A549 (cell line): Measurements from ENCODE around the gene DTNB. TPM values are rescaled to one million over a fixed set of nuclear protein-coding genes. Genes with fewer than 3 reads are reported as not detected.

Source experiments
- ATAC-seq, 2 experiments: fragments of 200-7000 bp in 1 of 2; fragments of >200 bp in 1 of 2; cut with Nextera tagmentation in 1 of 2; cut with Tn5 transposase in 1 of 2; 3 replicates each; pipeline versions ENCODE4 v1.8.0 to v1.9.1; 2018 to 2020; ENCODE audit warnings: mild to moderate bottlenecking in 1 of 2, moderate library complexity in 1 of 2
- CTCF ChIA-PET: fragments of 300-600 bp; sonication (Branson Sonifier 250); formaldehyde crosslinking; extraction: SDS; loops from one replicate; lab custom pipeline; 2021; ENCODE audit warnings: antibody characterized with exemption, inconsistent platforms; lab: Yijun Ruan, JAX
- POLR2A ChIA-PET: fragments of 350-600 bp; formaldehyde crosslinking; extraction: SDS; loops from one replicate; lab custom pipeline; 2021; ENCODE audit warnings: antibody characterized with exemption, inconsistent platforms; lab: Yijun Ruan, JAX
- DNase-seq, 2 experiments: peaks; one replicate each; pipeline versions ENCODE4 v3.0.0 to v3.0.0-alpha.2; 2011 to 2016; ENCODE audit warnings: low read depth in 1 of 2, low spot score in 1 of 2
- FAIRE-seq: peaks from 2 replicates; lab custom pipeline; 2011; peaks lifted over from hg19 to GRCh38; lab: Jason Lieb, UNC
- H3K27ac ChIP-seq, 2 experiments: fragments of >200 bp; sonication (Bioruptor Twin); formaldehyde crosslinking; 3 replicates each; pipeline ENCODE4 v1.5.1; 2016 to 2017
- H3K4me1 ChIP-seq: fragments of >200 bp; sonication (Bioruptor Twin); formaldehyde crosslinking; 3 replicates; pipeline ENCODE4 v1.6.1; 2016
- H3K4me2 ChIP-seq: fragments of >200 bp; sonication (Bioruptor Twin); formaldehyde crosslinking; 3 replicates; pipeline ENCODE4 v1.6.1; 2016
- H3K4me3 ChIP-seq: fragments of >200 bp; sonication (Bioruptor Twin); formaldehyde crosslinking; 3 replicates; pipeline ENCODE4 v1.5.1; 2016
- H3K9me3 ChIP-seq: fragments of >200 bp; sonication (Bioruptor Twin); formaldehyde crosslinking; 3 replicates; pipeline ENCODE4 v1.6.1; 2016
- ATOH8 ChIP-seq: fragments of 250-450 bp; sonication (Bioruptor Pico); IDR thresholded peaks from 2 replicates; pipeline ENCODE4 v1.5.0; 2020; ENCODE audit warnings: low read depth, mild to moderate bottlenecking, moderate library complexity
- CTCF ChIP-seq: fragments of >200 bp; sonication (Bioruptor Twin); formaldehyde crosslinking; IDR thresholded peaks from 3 replicates; pipeline ENCODE4 v1.5.1; 2016
- EHF ChIP-seq: fragments of 250-450 bp; sonication (Bioruptor Pico); IDR thresholded peaks from 2 replicates; pipeline ENCODE4 v1.5.0; 2020; ENCODE audit warnings: mild to moderate bottlenecking
- EHMT2 ChIP-seq: fragments of 200-600 bp; sonication (generic); IDR thresholded peaks from 2 replicates; pipeline ENCODE4 v1.6.1; 2016; ENCODE audit warnings: antibody characterized with exemption, low read depth, mild to moderate bottlenecking, moderate library complexity
- EP300 ChIP-seq, 2 experiments: fragments of >200 bp; sonication (Bioruptor Twin); formaldehyde crosslinking; IDR thresholded peaks; 2 replicates in 1 of 2; 3 replicates in 1 of 2; pipeline ENCODE4 v1.6.1; 2016 to 2017
- ESRRA ChIP-seq: fragments of 150-350 bp; IDR thresholded peaks from 2 replicates; pipeline ENCODE4 v1.6.1; 2014; ENCODE audit warnings: mild to moderate bottlenecking, low read length, borderline replicate concordance
- FOSL2 ChIP-seq, 2 experiments: fragments of 450-650 bp in 1 of 2; fragments of >200 bp in 1 of 2; sonication (Bioruptor Twin) in 1 of 2; formaldehyde crosslinking; IDR thresholded peaks; 2 replicates each; pipeline versions ENCODE4 v1.5.0 to v1.6.1; 2016 to 2020; ENCODE audit warnings: mild to moderate bottlenecking in 1 of 2, moderate library complexity in 1 of 2
- FOXS1 ChIP-seq: fragments of 250-450 bp; sonication (Bioruptor Pico); IDR thresholded peaks from 2 replicates; pipeline ENCODE4 v1.5.0; 2020; ENCODE audit warnings: mild to moderate bottlenecking, moderate library complexity
- HDAC2 ChIP-seq: fragments of 200-600 bp; sonication (generic); IDR thresholded peaks from 2 replicates; pipeline ENCODE4 v1.6.1; 2016
- HOXB5 ChIP-seq: fragments of 250-450 bp; sonication (Bioruptor Pico); IDR thresholded peaks from 2 replicates; pipeline ENCODE4 v1.5.0; 2020; ENCODE audit warnings: mild to moderate bottlenecking, moderate library complexity
- JUNB ChIP-seq: fragments of >200 bp; sonication (Bioruptor Twin); formaldehyde crosslinking; IDR thresholded peaks from 2 replicates; pipeline ENCODE4 v1.6.1; 2016
- MAFK ChIP-seq: fragments of 450-650 bp; IDR thresholded peaks from 2 replicates; pipeline ENCODE4 v1.6.1; 2014; ENCODE audit not compliant: partially characterized antibody
- MYC ChIP-seq: IDR thresholded peaks from 2 replicates; pipeline ENCODE4 v1.6.1; 2012; ENCODE audit warnings: mild to moderate bottlenecking, inconsistent platforms, low read length, improper control_type of control experiment, borderline replicate concordance
- NFE2L2 ChIP-seq: fragments of 150-350 bp; conservative IDR thresholded peaks from 2 replicates; pipeline ENCODE4 v1.6.1; 2014; ENCODE audit warnings: low read length
- NPAS2 ChIP-seq: fragments of 250-450 bp; sonication (Bioruptor Pico); IDR thresholded peaks from 2 replicates; pipeline ENCODE4 v1.8.0; 2022; ENCODE audit warnings: mild to moderate bottlenecking, moderate library complexity, borderline replicate concordance
- NR3C1 ChIP-seq: fragments of >200 bp; sonication (Bioruptor Twin); formaldehyde crosslinking; IDR thresholded peaks from 3 replicates; pipeline ENCODE4 v1.6.1; 2017
- PHF8 ChIP-seq: fragments of 200-600 bp; sonication (generic); IDR thresholded peaks from 2 replicates; pipeline ENCODE4 v1.6.1; 2016; ENCODE audit warnings: low read depth, mild to moderate bottlenecking, antibody characterized with exemption, moderate library complexity, borderline replicate concordance
- RAD21 ChIP-seq, 2 experiments: fragments of >200 bp in 1 of 2; sonication (Bioruptor Twin) in 1 of 2; formaldehyde crosslinking in 1 of 2; IDR thresholded peaks in 1 of 2; conservative IDR thresholded peaks in 1 of 2; 2 replicates in 1 of 2; 3 replicates in 1 of 2; pipeline ENCODE4 v1.6.1; 2012 to 2018; ENCODE audit warnings: inconsistent platforms in 1 of 2
- RARB ChIP-seq: fragments of 250-450 bp; sonication (Bioruptor Pico); IDR thresholded peaks from 2 replicates; pipeline ENCODE4 v1.8.0; 2021; ENCODE audit warnings: mild to moderate bottlenecking, moderate library complexity
- RNF2 ChIP-seq: fragments of 200-600 bp; sonication (generic); IDR thresholded peaks from 2 replicates; pipeline ENCODE4 v1.6.1; 2016; ENCODE audit warnings: low read depth, mild to moderate bottlenecking, antibody characterized with exemption, moderate library complexity, borderline replicate concordance
- TP53 ChIP-seq: fragments of 250-450 bp; sonication (Bioruptor Pico); IDR thresholded peaks from 2 replicates; pipeline ENCODE4 v1.5.0; 2021; ENCODE audit warnings: mild to moderate bottlenecking, moderate library complexity
- ZC3H11A ChIP-seq: fragments of 450-650 bp; IDR thresholded peaks from 2 replicates; pipeline ENCODE4 v1.6.1; 2014; ENCODE audit warnings: antibody characterized with exemption, mild to moderate bottlenecking
- ZNF302 ChIP-seq: fragments of 250-450 bp; sonication (Bioruptor Pico); IDR thresholded peaks from 2 replicates; pipeline ENCODE4 v1.9.0; 2021; ENCODE audit warnings: inconsistent platforms, mild to moderate bottlenecking, moderate library complexity
- ZSCAN20 ChIP-seq: fragments of 250-450 bp; sonication (Bioruptor Pico); IDR thresholded peaks from 2 replicates; pipeline ENCODE4 v1.8.0; 2022; ENCODE audit warnings: mild to moderate bottlenecking, moderate library complexity
- WGBS: methylation state at CpG from one replicate; pipeline ENCODE4 v1.1.6; 2017; ENCODE audit errors: missing lambda C conversion rate; 5-methylcytosine and 5-hydroxymethylcytosine counted together
- polyA plus RNA-seq, 4 experiments: library from polyadenylated mRNA; depleted of rRNA in 3 of 4; stranded (reverse); fragments of >200 nt; fragmentation: RNase III in 1 of 4; extraction: RNeasy Plus Mini Kit Qiagen cat#74134 plus additional on column Dnase treatment in 1 of 4; gene quantifications; 2 replicates in 3 of 4; 3 replicates in 1 of 4; pipeline ENCODE4 v1.2.3, GENCODE V29; 2011 to 2017
- TF ChIP-seq, protein P1 (sequence below): IDR thresholded peaks from 2 replicates; pipeline ENCODE4 v1.6.1; 2012
- TF ChIP-seq, protein P2 (sequence below): fragments of 200-600 bp; sonication (generic); IDR thresholded peaks from 2 replicates; pipeline ENCODE4 v1.6.1; 2016; ENCODE audit warnings: antibody characterized with exemption, mild to moderate bottlenecking, moderate library complexity

The DTNB gene
- polyA plus RNA-seq, 2 of the 4 experiments (the other 2 are of a cell fraction) = 11.2 to 32.6 TPM

DNA sequence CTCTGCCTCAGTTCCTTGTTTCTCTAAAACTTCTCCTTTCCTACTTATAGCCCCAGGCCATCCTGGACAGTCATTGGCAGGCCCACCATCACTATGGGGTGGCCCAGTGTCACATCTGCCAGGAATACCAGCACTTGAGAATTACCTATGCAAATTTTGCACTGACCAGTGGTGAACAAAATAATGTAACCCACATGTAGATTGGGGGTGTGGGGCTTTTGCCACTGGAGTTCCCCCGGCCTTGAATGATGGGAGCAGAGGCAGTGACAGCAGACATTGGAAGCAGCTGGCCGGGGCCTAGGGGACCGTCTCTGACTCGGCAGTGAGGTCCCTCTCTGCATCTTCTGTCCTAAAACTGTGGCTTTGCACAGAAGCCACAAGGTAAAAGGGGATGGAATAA, 306.7 kb downstream of the DTNB start:
- WGBS = 93% methylated on average over 4 of the region's 4 CpGs
- FAIRE-seq = no peak
- no peak for ATAC-seq
- Histone ChIP-seq H3K4me2 (no peak overlapping the region), H3K4me3 (no peak overlapping the region), H3K4me1 (peaks cover 5% of the 10 kb centered on the region; the same call in 2 of the 3 replicates), H3K27ac (no peak overlapping the region), H3K9me3 (no peaks in the 10 kb centered on the region)
- CTCF ChIA-PET = interaction anchor here (1.6 to 3.0 kb wide), 3 partner anchors 8 to 23 kb away, joined by 5 to 45 read pairs (median 18); no protein-coding TSS in a partner anchor
- no peak for DNase-seq
- POLR2A ChIA-PET = no interaction called here
- TF ChIP-seq EP300 (IDR thresholded peaks at IDR 0.05) = no peak
- TF ChIP-seq JUNB = no peak
- no peak for TF ChIP-seq MYC
- no peak for TF ChIP-seq HDAC2
- TF ChIP-seq ZC3H11A = no peak
- no peak for TF ChIP-seq HOXB5 (CRISPR knock-in tag)
- TF ChIP-seq, protein P1, sequence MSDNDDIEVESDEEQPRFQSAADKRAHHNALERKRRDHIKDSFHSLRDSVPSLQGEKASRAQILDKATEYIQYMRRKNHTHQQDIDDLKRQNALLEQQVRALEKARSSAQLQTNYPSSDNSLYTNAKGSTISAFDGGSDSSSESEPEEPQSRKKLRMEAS = no peak
- TF ChIP-seq ESRRA = no peak
- TF ChIP-seq RARB (CRISPR knock-in tag) = no peak
- no peak for TF ChIP-seq MAFK
- no peak for TF ChIP-seq PHF8
- TF ChIP-seq CTCF = no peak
- no peak for TF ChIP-seq FOSL2 (IDR thresholded peaks at IDR 0.05)
- TF ChIP-seq FOSL2 (CRISPR knock-in tag; IDR thresholded peaks at IDR 0.05) = no peak
- TF ChIP-seq, protein P2, sequence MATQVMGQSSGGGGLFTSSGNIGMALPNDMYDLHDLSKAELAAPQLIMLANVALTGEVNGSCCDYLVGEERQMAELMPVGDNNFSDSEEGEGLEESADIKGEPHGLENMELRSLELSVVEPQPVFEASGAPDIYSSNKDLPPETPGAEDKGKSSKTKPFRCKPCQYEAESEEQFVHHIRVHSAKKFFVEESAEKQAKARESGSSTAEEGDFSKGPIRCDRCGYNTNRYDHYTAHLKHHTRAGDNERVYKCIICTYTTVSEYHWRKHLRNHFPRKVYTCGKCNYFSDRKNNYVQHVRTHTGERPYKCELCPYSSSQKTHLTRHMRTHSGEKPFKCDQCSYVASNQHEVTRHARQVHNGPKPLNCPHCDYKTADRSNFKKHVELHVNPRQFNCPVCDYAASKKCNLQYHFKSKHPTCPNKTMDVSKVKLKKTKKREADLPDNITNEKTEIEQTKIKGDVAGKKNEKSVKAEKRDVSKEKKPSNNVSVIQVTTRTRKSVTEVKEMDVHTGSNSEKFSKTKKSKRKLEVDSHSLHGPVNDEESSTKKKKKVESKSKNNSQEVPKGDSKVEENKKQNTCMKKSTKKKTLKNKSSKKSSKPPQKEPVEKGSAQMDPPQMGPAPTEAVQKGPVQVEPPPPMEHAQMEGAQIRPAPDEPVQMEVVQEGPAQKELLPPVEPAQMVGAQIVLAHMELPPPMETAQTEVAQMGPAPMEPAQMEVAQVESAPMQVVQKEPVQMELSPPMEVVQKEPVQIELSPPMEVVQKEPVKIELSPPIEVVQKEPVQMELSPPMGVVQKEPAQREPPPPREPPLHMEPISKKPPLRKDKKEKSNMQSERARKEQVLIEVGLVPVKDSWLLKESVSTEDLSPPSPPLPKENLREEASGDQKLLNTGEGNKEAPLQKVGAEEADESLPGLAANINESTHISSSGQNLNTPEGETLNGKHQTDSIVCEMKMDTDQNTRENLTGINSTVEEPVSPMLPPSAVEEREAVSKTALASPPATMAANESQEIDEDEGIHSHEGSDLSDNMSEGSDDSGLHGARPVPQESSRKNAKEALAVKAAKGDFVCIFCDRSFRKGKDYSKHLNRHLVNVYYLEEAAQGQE = no peak
- TF ChIP-seq, all 56 proteins: peak for 0

DNA sequence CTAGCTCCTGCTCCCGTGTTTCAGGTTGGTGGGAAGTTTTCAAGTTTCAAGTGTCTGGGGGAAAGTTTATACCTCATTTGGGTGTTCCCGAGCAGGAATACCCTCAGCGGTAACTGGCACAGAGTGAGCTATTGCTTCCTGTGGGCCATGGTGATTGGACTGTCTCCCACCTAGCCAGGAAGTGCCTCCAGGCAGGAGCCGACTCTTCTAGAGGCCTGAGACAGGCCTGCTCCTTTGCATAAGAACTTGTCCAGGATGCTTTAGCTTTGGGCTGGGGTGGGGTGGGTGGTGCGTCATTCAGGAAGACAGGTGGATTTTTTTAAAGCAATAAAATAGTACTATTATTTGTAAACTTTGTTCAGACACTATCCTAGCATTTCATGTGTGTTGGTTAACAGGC, 308.1 kb downstream of the DTNB start:
- no peak overlapping the region for H3K27ac ChIP-seq
- DNase-seq (no peak), FAIRE-seq (no peak), ATAC-seq (no peak)
- H3K9me3 ChIP-seq = no peaks in the 10 kb centered on the region
- ChIA-PET POLR2A (interaction anchor here (0.7 kb wide), 1 partner anchor 324 kb away, joined by 3 read pairs; no protein-coding TSS in a partner anchor), CTCF (interaction anchor here (1.0 to 3.0 kb wide), 6 partner anchors 10 to 156 kb away, joined by 3 to 45 read pairs (median 4); no protein-coding TSS in a partner anchor)
- peaks cover 7% of the 10 kb centered on the region; the same call in 2 of the 3 replicates for H3K4me1 ChIP-seq
- H3K4me2 ChIP-seq = no peak overlapping the region
- H3K4me3 ChIP-seq = no peak overlapping the region
- 63% methylated on average over 5 of the region's 5 CpGs for WGBS
- TF ChIP-seq NR3C1 = no peak
- TF ChIP-seq FOSL2 (IDR thresholded peaks at IDR 0.05) = no peak
- no peak for TF ChIP-seq FOSL2 (CRISPR knock-in tag; IDR thresholded peaks at IDR 0.05)
- TF ChIP-seq ZNF302 (CRISPR knock-in tag) = no peak
- TF ChIP-seq, protein P2 = no peak
- no peak for TF ChIP-seq EHMT2
- no peak for TF ChIP-seq NFE2L2
- TF ChIP-seq EHF (CRISPR knock-in tag) = no peak
- TF ChIP-seq RAD21 (conservative IDR thresholded peaks at IDR 0.05 in 1 of 2, IDR thresholded peaks at IDR 0.05 in 1 of 2) = no peak
- TF ChIP-seq ESRRA = no peak
- TF ChIP-seq HDAC2 = no peak
- TF ChIP-seq NPAS2 (CRISPR knock-in tag) = no peak
- no peak for TF ChIP-seq TP53
- no peak for TF ChIP-seq PHF8
- no peak for TF ChIP-seq RNF2
- TF ChIP-seq ATOH8 (CRISPR knock-in tag) = no peak
- TF ChIP-seq RARB (CRISPR knock-in tag) = no peak
- no peak for TF ChIP-seq FOXS1 (CRISPR knock-in tag)
- no peak for TF ChIP-seq ZSCAN20
